OCI-LY3 (cell line): ENCODE data around the gene PLPPR1.

Experiments used
- H2AFZ ChIP-seq: fragments of 200-600, 300-600 bp; shearing (Covaris generic); 2 replicates; pipeline ENCODE4 v1.6.0; 2014; ENCODE audit warnings: antibody characterized with exemption, low read depth, low read length
- H3K27ac ChIP-seq: fragments of 200-600, 300-600 bp; sonication (generic); 2 replicates; pipeline ENCODE4 v1.5.1; 2014; ENCODE audit warnings: mild to moderate bottlenecking, low read length, moderate library complexity, mixed read lengths
- H3K27me3 ChIP-seq: fragments of 200-600, 300-600 bp; sonication (generic); 2 replicates; pipeline ENCODE4 v1.6.1; 2014; ENCODE audit warnings: low read depth, low read length, mixed read lengths
- H3K36me3 ChIP-seq: fragments of 200-600, 300-600 bp; sonication (generic); replicated peaks from 2 replicates; pipeline ENCODE3; 2014; ENCODE audit warnings: low read depth, low read length, mixed read lengths
- H3K4me1 ChIP-seq: fragments of 300-600, 200-600 bp; sonication (generic); 2 replicates; pipeline ENCODE4 v1.6.1; 2014; ENCODE audit warnings: low read length, mixed read lengths
- H3K4me2 ChIP-seq: fragments of 200-600, 300-600 bp; sonication (generic); 2 replicates; pipeline ENCODE4 v1.6.1; 2014; ENCODE audit warnings: low read length, mixed read lengths
- H3K4me3 ChIP-seq: fragments of 300-600, 200-600 bp; sonication (generic); 2 replicates; pipeline ENCODE4 v1.5.1; 2014; ENCODE audit warnings: antibody characterized with exemption, mild to moderate bottlenecking, low read length, moderate library complexity
- H3K79me2 ChIP-seq: fragments of 300-600, 200-600 bp; shearing (Covaris generic); 2 replicates; pipeline ENCODE4 v1.6.1; 2014; ENCODE audit warnings: mild to moderate bottlenecking, low read length, mixed read lengths
- H3K9ac ChIP-seq: fragments of 300-600, 200-600 bp; shearing (Covaris generic); 2 replicates; pipeline ENCODE4 v1.6.0; 2014; ENCODE audit warnings: mild to moderate bottlenecking, low read length, moderate library complexity
- H3K9me3 ChIP-seq: fragments of 200-600, 300-600 bp; shearing (Covaris generic); 2 replicates; pipeline ENCODE4 v1.6.1; 2014; ENCODE audit warnings: low read length, mixed read lengths; ENCODE audit not compliant: insufficient read depth
- H4K20me1 ChIP-seq: fragments of 200-600, 300-600 bp; sonication (generic); 2 replicates; pipeline ENCODE4 v1.6.1; 2016; ENCODE audit warnings: low read length, mixed read lengths; ENCODE audit not compliant: insufficient read depth
- CTCF ChIP-seq: fragments of 200-600, 300-600 bp; sonication (generic); IDR thresholded peaks from 2 replicates; pipeline ENCODE4 v1.5.1; 2014; ENCODE audit warnings: antibody characterized with exemption, low read length, low read depth
- EZH2phosphoT487 ChIP-seq: fragments of 200-600 bp; shearing (Covaris generic); IDR thresholded peaks from 2 replicates; pipeline ENCODE4 v1.6.1; 2018; ENCODE audit warnings: antibody characterized with exemption, mixed run types, low read depth

Gene PLPPR1

GRCh38 chr9:101028346-101029314 is at the start of gene PLPPR1:
PLPPR1 (plus strand) TSS chr9:101028727.
- H4K20me1 ChIP-seq, result no peaks in the 10 kb centered on the region
- no peak within 1 kb of the TSS for H3K4me2 ChIP-seq
- H3K4me3 ChIP-seq, result no peak within 1 kb of the TSS
- no peak for TF ChIP-seq EZH2phosphoT487
- no peak for TF ChIP-seq CTCF
- H3K79me2 ChIP-seq, result no peaks in the 10 kb centered on the region
- H3K9ac ChIP-seq, result no peak within 1 kb of the TSS
- no peaks in the 10 kb centered on the region for H3K27me3 ChIP-seq
- no peak within 1 kb of the TSS for H3K27ac ChIP-seq
- no peaks in the 10 kb centered on the region for H3K4me1 ChIP-seq
- no peaks in the 10 kb centered on the region for H3K9me3 ChIP-seq
- H3K36me3 ChIP-seq, result no peaks in the 10 kb centered on the region
- no peak within 1 kb of the TSS for H2AFZ ChIP-seq

GRCh38 chr9:100989731-100990130 is 38.8 kb upstream of the PLPPR1 start:
- no peaks in the 10 kb centered on the region for H3K9me3 ChIP-seq
- H3K79me2 ChIP-seq, result no peaks in the 10 kb centered on the region
- no peaks in the 10 kb centered on the region for H3K36me3 ChIP-seq
- no peaks in the 10 kb centered on the region for H3K4me1 ChIP-seq
- H3K4me2 ChIP-seq, result no peak overlapping the region
- TF ChIP-seq CTCF (no peak), EZH2phosphoT487 (no peak)
- H4K20me1 ChIP-seq, result no peaks in the 10 kb centered on the region
- H3K4me3 ChIP-seq, result no peak overlapping the region
- H3K27me3 ChIP-seq, result no peaks in the 10 kb centered on the region
- no peak overlapping the region for H2AFZ ChIP-seq
- no peak overlapping the region for H3K9ac ChIP-seq
- H3K27ac ChIP-seq, result no peak overlapping the region

GRCh38 chr9:100990605-100991381 is 37.7 kb upstream of the PLPPR1 start:
- no peak overlapping the region for H3K4me3 ChIP-seq
- no peak overlapping the region for H3K4me2 ChIP-seq
- H4K20me1 ChIP-seq, result no peaks in the 10 kb centered on the region
- H3K79me2 ChIP-seq, result no peaks in the 10 kb centered on the region
- no peaks in the 10 kb centered on the region for H3K27me3 ChIP-seq
- no peaks in the 10 kb centered on the region for H3K4me1 ChIP-seq
- no peaks in the 10 kb centered on the region for H3K9me3 ChIP-seq
- H2AFZ ChIP-seq, result no peak overlapping the region
- H3K36me3 ChIP-seq, result no peaks in the 10 kb centered on the region
- TF ChIP-seq CTCF (no peak), EZH2phosphoT487 (no peak)
- H3K9ac ChIP-seq, result no peak overlapping the region
- no peak overlapping the region for H3K27ac ChIP-seq

GRCh38 chr9:100992632-100993031 is 35.9 kb upstream of the PLPPR1 start:
- Histone ChIP-seq H3K79me2 (no peaks in the 10 kb centered on the region), H3K4me2 (no peak overlapping the region)

More at GRCh38 chr9:100992632-100993031, 35.9 kb upstream of the PLPPR1 start:
- H2AFZ ChIP-seq, result no peak overlapping the region
- no peaks in the 10 kb centered on the region for H3K36me3 ChIP-seq
- no peak overlapping the region for H3K4me3 ChIP-seq
- TF ChIP-seq EZH2phosphoT487 (no peak), CTCF (no peak)
- no peaks in the 10 kb centered on the region for H3K4me1 ChIP-seq
- no peak overlapping the region for H3K27ac ChIP-seq
- H3K27me3 ChIP-seq, result no peaks in the 10 kb centered on the region
- no peaks in the 10 kb centered on the region for H3K9me3 ChIP-seq
- no peak overlapping the region for H3K9ac ChIP-seq
- H4K20me1 ChIP-seq, result no peaks in the 10 kb centered on the region
